Mesothelial cell of epicardium (in vitro differentiated cells): ENCODE data around the gene NAA80. TPM values are rescaled to one million over a fixed set of nuclear protein-coding genes. Genes with fewer than 3 reads are reported as not detected.
"Not testable (repeated sequence)": the region's sequence is repeated elsewhere in the genome, so short reads cannot be mapped to it uniquely, and the experiment has no call there.

ENCODE experiments used
- DNase-seq, 2 experiments: peaks; one replicate each; pipeline ENCODE4 v3.0.0; 2021; ENCODE audit warnings: low spot score in 2 of 2; ENCODE audit not compliant: unreplicated experiment in 2 of 2
- H3K27ac Mint-ChIP-seq: 2 replicates; pipeline ENCODE4 v1.8.0; 2021; ENCODE audit warnings: mixed read lengths
- H3K27me3 Mint-ChIP-seq: 2 replicates; pipeline ENCODE4 v1.8.0; 2021; ENCODE audit warnings: low read depth, mixed read lengths
- H3K36me3 Mint-ChIP-seq: 2 replicates; pipeline ENCODE4 v1.8.0; 2021; ENCODE audit warnings: mixed read lengths
- H3K4me1 Mint-ChIP-seq: 2 replicates; pipeline ENCODE4 v1.8.0; 2021; ENCODE audit warnings: mixed read lengths
- H3K4me3 Mint-ChIP-seq: 2 replicates; pipeline ENCODE4 v1.8.0; 2021; ENCODE audit warnings: mild to moderate bottlenecking, moderate library complexity, mixed read lengths
- H3K9me3 Mint-ChIP-seq: 2 replicates; pipeline ENCODE4 v1.8.0; 2021; ENCODE audit warnings: mixed read lengths
- total RNA-seq: library from RNA; stranded (reverse); gene quantifications from 3 replicates; pipeline ENCODE4 v1.2.1, GENCODE V29; 2021
- TF ChIP-seq, protein P1 (sequence below): fragments of 200-600 bp; sonication (generic); IDR thresholded peaks from one replicate; pipeline ENCODE4 v1.5.0; 2021; ENCODE audit warnings: antibody characterized with exemption; ENCODE audit not compliant: unreplicated experiment

NAA80 gene
- total RNA-seq, 1 donor from 2014 or later: 17.3 TPM

DNA sequence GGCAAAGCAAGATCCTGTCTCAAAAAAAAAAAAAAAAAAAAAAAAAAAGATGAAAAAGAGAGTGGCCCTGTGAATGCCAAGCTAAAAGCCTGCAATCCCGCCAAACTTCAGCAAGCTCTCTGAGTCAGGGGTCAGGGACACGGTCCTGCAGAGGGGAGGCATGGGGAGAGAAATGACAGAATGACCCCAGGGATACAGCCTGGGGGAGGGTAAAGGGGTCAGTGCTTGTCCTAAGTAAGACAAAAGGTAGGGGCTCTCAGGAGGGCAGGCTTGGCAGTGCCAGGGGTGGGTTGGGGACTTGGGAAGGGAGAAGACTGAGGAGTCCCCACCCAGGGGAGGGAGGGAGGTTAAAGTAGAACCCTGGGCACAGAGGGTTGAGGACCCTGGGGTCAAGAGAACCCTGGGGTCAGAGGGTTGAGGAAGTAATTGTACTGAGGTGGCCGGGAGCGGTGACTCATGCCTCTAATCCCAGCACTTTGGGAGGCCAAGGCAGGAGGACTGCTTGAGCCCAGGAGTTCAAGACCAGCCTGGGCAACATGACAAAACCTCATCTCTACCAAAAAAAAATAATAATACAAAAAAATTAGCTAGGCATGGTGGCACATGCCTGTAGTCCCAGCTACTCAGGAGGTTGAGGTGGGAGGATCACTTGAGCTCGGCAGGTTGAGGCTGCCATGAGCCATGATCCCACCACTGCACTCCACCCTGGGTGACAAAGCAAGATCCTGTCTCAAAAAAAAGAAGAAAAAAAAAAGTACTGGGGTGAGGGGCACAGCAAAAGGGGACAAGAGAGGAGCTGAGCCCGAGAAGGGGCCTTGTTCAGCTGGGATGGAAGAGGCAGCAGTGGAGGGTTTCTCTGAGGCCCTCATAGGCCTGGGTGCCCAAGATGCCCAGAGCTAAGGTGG lies 35.5 kb downstream of the NAA80 start:
- no peak for DNase-seq
- TF ChIP-seq, protein P1, sequence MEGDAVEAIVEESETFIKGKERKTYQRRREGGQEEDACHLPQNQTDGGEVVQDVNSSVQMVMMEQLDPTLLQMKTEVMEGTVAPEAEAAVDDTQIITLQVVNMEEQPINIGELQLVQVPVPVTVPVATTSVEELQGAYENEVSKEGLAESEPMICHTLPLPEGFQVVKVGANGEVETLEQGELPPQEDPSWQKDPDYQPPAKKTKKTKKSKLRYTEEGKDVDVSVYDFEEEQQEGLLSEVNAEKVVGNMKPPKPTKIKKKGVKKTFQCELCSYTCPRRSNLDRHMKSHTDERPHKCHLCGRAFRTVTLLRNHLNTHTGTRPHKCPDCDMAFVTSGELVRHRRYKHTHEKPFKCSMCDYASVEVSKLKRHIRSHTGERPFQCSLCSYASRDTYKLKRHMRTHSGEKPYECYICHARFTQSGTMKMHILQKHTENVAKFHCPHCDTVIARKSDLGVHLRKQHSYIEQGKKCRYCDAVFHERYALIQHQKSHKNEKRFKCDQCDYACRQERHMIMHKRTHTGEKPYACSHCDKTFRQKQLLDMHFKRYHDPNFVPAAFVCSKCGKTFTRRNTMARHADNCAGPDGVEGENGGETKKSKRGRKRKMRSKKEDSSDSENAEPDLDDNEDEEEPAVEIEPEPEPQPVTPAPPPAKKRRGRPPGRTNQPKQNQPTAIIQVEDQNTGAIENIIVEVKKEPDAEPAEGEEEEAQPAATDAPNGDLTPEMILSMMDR: no peak
- peak overlapping the region; percentile 2 for H3K4me3 Mint-ChIP-seq
- no peaks in the 10 kb centered on the region for H3K36me3 Mint-ChIP-seq
- peak overlapping the region; percentile 100 for H3K27ac Mint-ChIP-seq
- H3K9me3 Mint-ChIP-seq: no peaks in the 10 kb centered on the region
- no peaks in the 10 kb centered on the region for H3K27me3 Mint-ChIP-seq
- H3K4me1 Mint-ChIP-seq: peaks cover 67% of the 10 kb centered on the region

DNA sequence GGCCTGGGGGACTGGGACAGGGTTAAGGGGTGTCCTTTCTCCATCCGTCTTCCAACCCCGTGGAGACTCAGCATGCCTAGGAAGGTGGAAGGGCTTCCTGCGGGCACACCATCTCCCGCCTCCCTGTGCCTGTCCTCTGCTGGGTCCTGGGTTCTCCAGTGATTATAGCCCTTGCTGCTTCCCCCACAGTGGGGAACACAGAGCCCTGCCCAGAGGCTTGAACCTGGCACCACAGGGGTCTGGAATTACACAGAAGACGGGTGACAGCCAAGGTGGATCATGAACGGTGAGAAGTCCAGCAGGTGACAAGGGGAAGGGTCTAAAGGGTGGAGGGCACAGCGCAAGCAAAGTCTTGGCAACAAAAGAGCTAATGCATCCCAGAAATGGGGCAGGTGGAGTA lies 36.4 kb downstream of the NAA80 start:
- TF ChIP-seq, protein P1: no peak
- Mint-ChIP-seq H3K27me3 (no peaks in the 10 kb centered on the region), H3K4me3 (no peak overlapping the region)

DNA sequence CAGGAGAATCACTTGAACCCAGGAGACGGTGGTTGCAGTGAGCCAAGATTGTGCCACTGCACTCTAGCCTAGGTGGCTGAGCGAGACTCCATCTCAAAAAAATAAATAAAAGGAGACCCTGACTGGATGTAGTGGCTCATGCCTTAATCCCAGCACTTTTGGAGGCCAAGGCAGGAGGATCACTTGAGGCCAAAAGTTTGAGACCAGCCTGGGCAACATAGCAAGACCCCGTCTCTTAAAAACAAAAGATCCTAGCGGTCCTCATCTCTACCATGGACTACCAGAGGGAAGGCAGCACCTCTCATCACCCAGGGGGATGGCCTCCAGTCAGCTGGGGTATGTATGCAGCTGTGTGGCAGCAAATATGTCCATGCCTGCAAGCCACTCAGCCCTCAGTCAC lies 37.0 kb downstream of the NAA80 start:
- H3K4me3 Mint-ChIP-seq, DNase-seq, H3K27me3 Mint-ChIP-seq, H3K9me3 Mint-ChIP-seq, H3K36me3 Mint-ChIP-seq: not testable (repeated sequence)
- H3K4me1 Mint-ChIP-seq: peaks cover 52% of the 10 kb centered on the region
- peak overlapping the region; percentile 100 for H3K27ac Mint-ChIP-seq

More for the DNA sequence above, 36.4 kb downstream of the NAA80 start:
- H3K27ac Mint-ChIP-seq: peak overlapping the region; percentile 100
- H3K9me3 Mint-ChIP-seq: no peaks in the 10 kb centered on the region
- DNase-seq: no peak
- peaks cover 58% of the 10 kb centered on the region for H3K4me1 Mint-ChIP-seq
- peaks cover 1% of the 10 kb centered on the region for H3K36me3 Mint-ChIP-seq

DNA sequence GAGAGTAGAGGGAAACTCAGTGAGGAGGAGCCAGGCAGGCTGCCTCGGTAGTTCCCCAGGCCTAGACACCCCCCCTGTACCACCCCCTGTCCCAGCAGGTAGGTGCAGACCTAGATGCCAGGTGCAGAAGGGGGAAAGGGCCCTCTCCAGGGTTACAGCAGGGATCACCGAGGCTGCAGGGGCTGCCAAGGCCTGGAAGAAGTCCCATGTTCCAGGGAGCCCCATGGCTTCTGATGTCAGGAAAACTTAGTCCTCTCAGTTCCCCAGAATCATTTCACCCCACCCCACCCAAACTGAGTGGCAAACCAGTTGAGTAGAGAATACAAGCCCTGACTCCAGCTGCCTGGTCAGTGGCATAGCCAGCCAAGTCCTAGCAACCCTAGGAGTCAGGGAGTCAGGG lies 37.7 kb downstream of the NAA80 start:
- no peaks in the 10 kb centered on the region for H3K27me3 Mint-ChIP-seq
- H3K4me1 Mint-ChIP-seq: peaks cover 45% of the 10 kb centered on the region
- peak overlapping the region; percentile 64 for H3K4me3 Mint-ChIP-seq
- H3K27ac Mint-ChIP-seq: peak overlapping the region; percentile 100
- DNase-seq: no peak
- H3K36me3 Mint-ChIP-seq: peaks cover 10% of the 10 kb centered on the region
- TF ChIP-seq, protein P1: no peak
- no peaks in the 10 kb centered on the region for H3K9me3 Mint-ChIP-seq

DNA sequence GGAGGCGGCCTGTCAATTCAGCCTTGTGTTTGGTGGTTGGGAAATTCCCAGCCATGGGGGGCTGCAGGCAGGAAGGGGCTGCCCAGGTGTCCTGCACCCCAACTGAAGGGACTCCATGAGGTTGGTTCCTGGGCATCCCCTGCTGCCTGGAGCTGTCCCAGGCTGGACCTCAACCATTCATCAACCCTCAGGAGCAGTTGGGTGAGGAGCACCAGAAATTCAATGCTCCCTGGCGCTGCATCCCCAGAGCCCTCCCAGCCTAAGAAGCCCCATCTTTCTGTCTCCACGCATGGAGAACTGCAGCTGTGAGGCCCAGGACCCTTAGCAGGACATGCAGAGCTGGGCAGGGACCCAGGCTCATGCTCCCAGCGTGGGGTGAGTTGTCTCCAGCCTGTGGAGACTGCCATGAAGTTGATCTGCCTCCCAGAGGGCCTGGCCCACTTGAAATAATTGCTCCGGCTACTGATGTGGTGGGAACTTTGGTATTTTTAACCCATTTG lies 38.2 kb downstream of the NAA80 start:
- no peaks in the 10 kb centered on the region for H3K27me3 Mint-ChIP-seq
- DNase-seq: no peak
- H3K4me1 Mint-ChIP-seq: peaks cover 40% of the 10 kb centered on the region
- no peaks in the 10 kb centered on the region for H3K9me3 Mint-ChIP-seq
- TF ChIP-seq, protein P1: no peak
- H3K4me3 Mint-ChIP-seq: peak overlapping the region; percentile 64
- peaks cover 11% of the 10 kb centered on the region for H3K36me3 Mint-ChIP-seq
- H3K27ac Mint-ChIP-seq: peak overlapping the region; percentile 100
